H1 (cell line): Measurements from ENCODE around the gene SKIC8. TPM values are rescaled to one million over a fixed set of nuclear protein-coding genes. Genes with fewer than 3 reads are reported as not detected.

Source experiments
- CTCF ChIA-PET: fragments of 300-600 bp; sonication (Branson Sonifier 250); formaldehyde crosslinking; loops from one replicate; lab custom pipeline; 2021; ENCODE audit not compliant: partially characterized antibody; lab: Charles Lee
- POLR2A ChIA-PET: fragments of 300-600 bp; sonication (Branson Sonifier 250); formaldehyde crosslinking; loops from one replicate; lab custom pipeline; 2021; ENCODE audit warnings: inconsistent platforms; ENCODE audit not compliant: partially characterized antibody; lab: Charles Lee
- DNase-seq, 2 experiments: peaks; one replicate each; pipeline versions ENCODE4 v3.0.0 to v3.0.0-alpha.2; 2010 to 2022; ENCODE audit warnings: low spot score in 2 of 2, low read depth in 1 of 2, mixed read lengths in 1 of 2
- FAIRE-seq: peaks from 2 replicates; lab custom pipeline; 2011; peaks lifted over from hg19 to GRCh38; lab: Jason Lieb, UNC
- H2AFZ ChIP-seq: 2 replicates; pipeline ENCODE4 v1.8.1; 2012; ENCODE audit warnings: low read length, inconsistent platforms
- H2AK5ac ChIP-seq: 2 replicates; pipeline ENCODE4 v1.6.1; 2013; ENCODE audit warnings: low read depth, low read length
- H2BK120ac ChIP-seq: replicated peaks from 2 replicates; pipeline ENCODE3; 2013; ENCODE audit warnings: low read depth, low read length, inconsistent platforms
- H2BK12ac ChIP-seq: 2 replicates; pipeline ENCODE4 v1.6.1; 2013; ENCODE audit warnings: low read depth, low read length
- H2BK15ac ChIP-seq: 2 replicates; pipeline ENCODE4 v1.6.1; 2013; ENCODE audit warnings: low read length
- H2BK20ac ChIP-seq: 2 replicates; pipeline ENCODE4 v1.6.1; 2013; ENCODE audit warnings: low read length
- H2BK5ac ChIP-seq: 2 replicates; pipeline ENCODE4 v1.6.1; 2013; ENCODE audit warnings: low read depth, low read length
- H3K14ac ChIP-seq: 2 replicates; pipeline ENCODE4 v1.6.1; 2013; ENCODE audit warnings: inconsistent platforms; ENCODE audit not compliant: insufficient read length
- H3K18ac ChIP-seq: 2 replicates; pipeline ENCODE4 v1.6.1; 2013; ENCODE audit warnings: low read length; ENCODE audit errors: extremely low read depth
- H3K23ac ChIP-seq: 2 replicates; pipeline ENCODE4 v1.6.1; 2013; ENCODE audit warnings: inconsistent platforms; ENCODE audit not compliant: insufficient read length
- H3K23me2 ChIP-seq: 2 replicates; pipeline ENCODE4 v1.6.1; 2013; ENCODE audit warnings: low read depth, low read length
- H3K27ac ChIP-seq: 2 replicates; pipeline ENCODE4 v1.6.1; 2011; ENCODE audit warnings: low read depth, low read length, inconsistent platforms
- H3K27me3 ChIP-seq, 4 experiments: replicated peaks in 1 of 4; 1 replicate in 1 of 4; 2 replicates in 3 of 4; pipeline versions ENCODE4 v1.6.1 to v1.8.1; 2011 to 2013; ENCODE audit warnings: low read length in 3 of 4, mild to moderate bottlenecking in 3 of 4, inconsistent platforms in 2 of 4, mixed read lengths in 2 of 4, moderate library complexity in 1 of 4; ENCODE audit not compliant: control insufficient read depth in 3 of 4, insufficient read depth in 3 of 4; ENCODE audit errors: extremely low read depth in 1 of 4
- H3K36me3 ChIP-seq, 4 experiments: 2 replicates each; pipeline versions ENCODE4 v1.6.1 to v1.8.1; 2011 to 2013; ENCODE audit warnings: mild to moderate bottlenecking in 4 of 4, low read length in 3 of 4, moderate library complexity in 2 of 4, control low read depth in 1 of 4, inconsistent platforms in 1 of 4; ENCODE audit not compliant: insufficient read depth in 4 of 4, control insufficient read depth in 2 of 4
- H3K4ac ChIP-seq: replicated peaks from 2 replicates; pipeline ENCODE3; 2013; ENCODE audit warnings: low read length, low read depth, mixed read lengths, inconsistent platforms; ENCODE audit not compliant: insufficient read length
- H3K4me1 ChIP-seq, 4 experiments: replicated peaks in 1 of 4; 1 replicate in 1 of 4; 2 replicates in 3 of 4; pipeline versions ENCODE4 v1.6.1 to v1.8.1; 2011 to 2013; ENCODE audit warnings: low read length in 3 of 4, inconsistent platforms in 2 of 4, mixed read lengths in 1 of 4; ENCODE audit not compliant: insufficient read depth in 4 of 4, control insufficient read depth in 3 of 4
- H3K4me2 ChIP-seq, 2 experiments: 2 replicates each; pipeline versions ENCODE4 v1.6.1 to v1.8.1; 2011 to 2013; ENCODE audit warnings: low read depth in 2 of 2, low read length in 2 of 2, control low read depth in 1 of 2, inconsistent platforms in 1 of 2, mild to moderate bottlenecking in 1 of 2; ENCODE audit not compliant: insufficient read depth in 1 of 2
- H3K4me3 ChIP-seq, 4 experiments: fragments of 200-600, 300-600 bp in 1 of 4; sonication (generic), shearing (Covaris generic), sonication (Bioruptor Twin) in 1 of 4; 2 replicates each; pipeline versions ENCODE4 v1.5.1 to v1.8.1; 2011 to 2016; ENCODE audit warnings: low read length in 4 of 4, low read depth in 3 of 4, control low read depth in 2 of 4, inconsistent platforms in 2 of 4, mild to moderate bottlenecking in 2 of 4, mixed read lengths in 1 of 4, moderate library complexity in 1 of 4; ENCODE audit not compliant: insufficient read depth in 2 of 4; ENCODE audit errors: extremely low read depth in 1 of 4
- H3K56ac ChIP-seq: replicated peaks from 2 replicates; pipeline ENCODE3; 2013; ENCODE audit warnings: low read depth, mild to moderate bottlenecking, mixed read lengths, low read length, inconsistent platforms; ENCODE audit not compliant: insufficient read length
- H3K79me1 ChIP-seq: 2 replicates; pipeline ENCODE4 v1.6.1; 2013; ENCODE audit warnings: low read depth, low read length, control low read depth
- H3K79me2 ChIP-seq, 2 experiments: 2 replicates each; pipeline versions ENCODE4 v1.6.1 to v1.8.1; 2012 to 2013; ENCODE audit warnings: low read length in 2 of 2, mild to moderate bottlenecking in 2 of 2, inconsistent platforms in 1 of 2; ENCODE audit not compliant: insufficient read depth in 2 of 2, control insufficient read depth in 1 of 2
- H3K9ac ChIP-seq, 4 experiments: replicated peaks in 1 of 4; 1 replicate in 1 of 4; 2 replicates in 3 of 4; pipeline versions ENCODE4 v1.6.1 to v1.8.1; 2011 to 2013; ENCODE audit warnings: low read depth in 3 of 4, low read length in 3 of 4, control low read depth in 2 of 4, mild to moderate bottlenecking in 2 of 4, moderate library complexity in 2 of 4, inconsistent platforms in 1 of 4; ENCODE audit errors: extremely low read depth in 1 of 4
- H3K9me3 ChIP-seq, 2 experiments: 2 replicates each; pipeline versions ENCODE4 v1.6.1 to v1.8.1; 2012 to 2013; ENCODE audit warnings: mild to moderate bottlenecking in 2 of 2, moderate library complexity in 2 of 2, control low read depth in 1 of 2, inconsistent platforms in 1 of 2, low read depth in 1 of 2, low read length in 1 of 2, mixed read lengths in 1 of 2; ENCODE audit not compliant: insufficient read depth in 2 of 2
- H4K20me1 ChIP-seq, 2 experiments: replicated peaks in 1 of 2; 2 replicates each; pipeline versions ENCODE3 to v1.8.1; 2011 to 2013; ENCODE audit warnings: inconsistent platforms in 2 of 2, low read length in 2 of 2, mild to moderate bottlenecking in 1 of 2; ENCODE audit not compliant: insufficient read depth in 2 of 2, control insufficient read depth in 1 of 2
- H4K5ac ChIP-seq: 2 replicates; pipeline ENCODE4 v1.6.1; 2013; ENCODE audit warnings: low read length, low read depth, mixed read lengths, inconsistent platforms; ENCODE audit not compliant: insufficient read length
- H4K8ac ChIP-seq: 2 replicates; pipeline ENCODE4 v1.8.0; 2013; ENCODE audit warnings: mild to moderate bottlenecking, moderate library complexity, low read length, inconsistent platforms; ENCODE audit not compliant: insufficient read depth; ENCODE audit errors: extremely low read depth
- H4K91ac ChIP-seq: replicated peaks from 2 replicates; pipeline ENCODE3; 2013; ENCODE audit warnings: low read length, mixed read lengths, inconsistent platforms; ENCODE audit not compliant: insufficient read length
- FOSL1 ChIP-seq: IDR thresholded peaks from 2 replicates; pipeline ENCODE4 v1.6.1; 2011; ENCODE audit warnings: mild to moderate bottlenecking, low read depth, low read length, moderate library complexity; ENCODE audit not compliant: insufficient read depth
- PHF8 ChIP-seq: fragments of 200-600 bp; sonication (generic); conservative IDR thresholded peaks from 2 replicates; pipeline ENCODE4 v1.7.1; 2012; ENCODE audit warnings: low read depth, mild to moderate bottlenecking, inconsistent platforms, low read length, moderate library complexity
- SP4 ChIP-seq: IDR thresholded peaks from 2 replicates; pipeline ENCODE4 v1.6.1; 2012; ENCODE audit warnings: low read length, inconsistent platforms
- ZNF274 ChIP-seq: IDR thresholded peaks from 2 replicates; pipeline ENCODE4 v1.7.0; 2012; ENCODE audit warnings: low read length, borderline replicate concordance; ENCODE audit errors: extremely low read depth
- WGBS, 2 experiments: shearing (Covaris generic) in 1 of 2; methylation state at CpG; one replicate each; pipeline versions ENCODE4 v1.1.6 to v1.1.7; 2013 to 2015; ENCODE audit warnings: low lambda C conversion rate in 2 of 2, mixed read lengths in 2 of 2, inconsistent platforms in 1 of 2, low coverage in 1 of 2, missing lambda C conversion rate in 1 of 2; ENCODE audit not compliant: insufficient replicate concordance in 2 of 2, insufficient coverage in 1 of 2, insufficient read length in 1 of 2; ENCODE audit errors: extremely low coverage in 1 of 2, missing lambda C conversion rate in 1 of 2; 5-methylcytosine and 5-hydroxymethylcytosine counted together
- polyA plus RNA-seq, 7 experiments: library from polyadenylated mRNA; depleted of rRNA in 3 of 7; stranded (reverse) in 5 of 7; unstranded in 2 of 7; fragments of >200 nt in 5 of 7; fragments of 200-250 nt in 2 of 7; gene quantifications; 1 replicate in 5 of 7; 2 replicates in 1 of 7; 4 replicates in 1 of 7; pipeline versions ENCODE4 v1.2.1 to v1.2.3, GENCODE V29; 2011 to 2013; ENCODE audit warnings: missing spikeins in 2 of 7, mixed read lengths in 2 of 7
- total RNA-seq: library from RNA; stranded (reverse); fragmentation: NEBNext Ultra II Directional; extraction: Animal tissue kit (Norgen Biotek cat#: 25700); gene quantifications from 2 replicates; pipeline ENCODE4 v1.2.1, GENCODE V29; 2021
- TF ChIP-seq, protein P1 (sequence below), 3 experiments: IDR thresholded peaks; 1 replicate in 2 of 3; 2 replicates in 1 of 3; pipeline versions ENCODE4 v1.5.1 to v1.6.1; 2011; ENCODE audit warnings: low read length in 3 of 3, mild to moderate bottlenecking in 3 of 3, inconsistent platforms in 2 of 3, low read depth in 1 of 3, moderate library complexity in 1 of 3; ENCODE audit not compliant: insufficient read depth in 1 of 3; ENCODE audit errors: control extremely low read depth in 1 of 3

Gene SKIC8
- total and polyA plus RNA-seq, 2 of the 8 experiments (the other 6 are each of a cell fraction or from before 2014, with no cell fraction given) = 44.2 to 77.7 TPM

DNA sequence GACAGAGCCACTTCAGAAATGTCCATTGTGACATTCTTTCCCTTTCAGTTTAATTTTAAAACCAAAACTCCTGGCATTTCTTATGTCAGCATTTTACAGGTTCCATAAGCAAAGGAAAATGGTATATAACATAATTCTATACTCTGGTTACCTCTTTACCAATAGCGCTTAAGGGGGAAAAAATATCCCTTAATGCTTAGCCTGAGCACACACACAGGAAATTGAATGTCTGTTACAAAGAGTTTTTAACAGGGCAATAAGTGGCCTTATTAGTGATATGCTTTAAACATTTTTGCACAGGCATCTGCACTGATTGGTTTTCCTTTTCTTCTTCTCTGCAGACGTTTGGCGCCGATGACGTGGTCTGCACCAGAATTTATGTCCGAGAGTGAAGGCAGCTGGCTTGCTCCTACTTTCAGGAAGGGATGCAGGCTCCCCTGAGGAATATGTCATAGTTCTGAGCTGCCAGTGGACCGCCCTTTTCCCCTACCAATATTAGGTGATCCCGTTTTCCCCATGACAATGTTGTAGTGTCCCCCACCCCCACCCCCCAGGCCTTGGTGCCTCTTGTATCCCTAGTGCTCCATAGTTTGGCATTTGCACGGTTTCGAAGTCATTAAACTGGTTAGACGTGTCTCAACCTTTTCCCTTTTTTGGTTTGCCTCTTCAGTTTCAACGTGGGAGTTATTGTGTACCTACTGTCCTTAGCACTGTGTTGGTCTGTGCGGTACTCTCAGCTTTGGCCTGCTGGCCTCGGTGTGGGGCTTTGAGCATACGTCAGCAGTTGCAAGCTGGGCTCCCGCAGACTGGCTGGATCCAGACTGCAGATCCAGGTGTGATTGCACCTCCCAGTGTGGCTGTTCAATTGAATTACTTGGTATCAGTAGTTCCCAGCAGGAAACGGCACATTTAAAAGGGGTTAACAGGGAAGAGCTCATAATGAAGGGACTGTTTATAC is 48.5 kb upstream of the SKIC8 start:
- H4K20me1 ChIP-seq = no peaks in the 10 kb centered on the region
- no peak overlapping the region for H3K9ac ChIP-seq
- H2AK5ac ChIP-seq = no peak overlapping the region
- no peaks in the 10 kb centered on the region for H3K27me3 ChIP-seq
- H2BK5ac ChIP-seq = no peak overlapping the region; the same call in 1 of the 2 replicates
- no peak overlapping the region for H2BK20ac ChIP-seq
- no peak for TF ChIP-seq ZNF274
- TF ChIP-seq SP4 = no peak
- no peak for TF ChIP-seq PHF8
- TF ChIP-seq, protein P1, sequence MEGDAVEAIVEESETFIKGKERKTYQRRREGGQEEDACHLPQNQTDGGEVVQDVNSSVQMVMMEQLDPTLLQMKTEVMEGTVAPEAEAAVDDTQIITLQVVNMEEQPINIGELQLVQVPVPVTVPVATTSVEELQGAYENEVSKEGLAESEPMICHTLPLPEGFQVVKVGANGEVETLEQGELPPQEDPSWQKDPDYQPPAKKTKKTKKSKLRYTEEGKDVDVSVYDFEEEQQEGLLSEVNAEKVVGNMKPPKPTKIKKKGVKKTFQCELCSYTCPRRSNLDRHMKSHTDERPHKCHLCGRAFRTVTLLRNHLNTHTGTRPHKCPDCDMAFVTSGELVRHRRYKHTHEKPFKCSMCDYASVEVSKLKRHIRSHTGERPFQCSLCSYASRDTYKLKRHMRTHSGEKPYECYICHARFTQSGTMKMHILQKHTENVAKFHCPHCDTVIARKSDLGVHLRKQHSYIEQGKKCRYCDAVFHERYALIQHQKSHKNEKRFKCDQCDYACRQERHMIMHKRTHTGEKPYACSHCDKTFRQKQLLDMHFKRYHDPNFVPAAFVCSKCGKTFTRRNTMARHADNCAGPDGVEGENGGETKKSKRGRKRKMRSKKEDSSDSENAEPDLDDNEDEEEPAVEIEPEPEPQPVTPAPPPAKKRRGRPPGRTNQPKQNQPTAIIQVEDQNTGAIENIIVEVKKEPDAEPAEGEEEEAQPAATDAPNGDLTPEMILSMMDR (IDR thresholded peaks at IDR 0.05; ENCODE audit: control extremely low read depth in 1 of 3, insufficient read depth in 1 of 3, low read depth in 1 of 3, low read length in 3 of 3) = no peak
- TF ChIP-seq FOSL1 = no peak
- no peaks in the 10 kb centered on the region for H3K79me2 ChIP-seq
- no peaks in the 10 kb centered on the region for H3K79me1 ChIP-seq
- H3K4me2 ChIP-seq = no peak overlapping the region
- DNase-seq (no peak), FAIRE-seq (no peak)
- no peak overlapping the region for H3K4me3 ChIP-seq
- no peak overlapping the region for H4K5ac ChIP-seq
- H3K27ac ChIP-seq = no peak overlapping the region
- no peak overlapping the region for H2AFZ ChIP-seq
- H3K9me3 ChIP-seq = no peaks in the 10 kb centered on the region
- no peak overlapping the region for H3K4ac ChIP-seq
- no peak overlapping the region for H4K91ac ChIP-seq
- H3K4me1 ChIP-seq = peaks cover 0 to 3% (median 0%) of the 10 kb centered on the region in 4 experiments; a peak in 1 of 7 replicates
- ChIA-PET CTCF (interaction anchor here (1.5 to 2.0 kb wide), 4 partner anchors 31 to 75 kb away, joined by 3 to 6 read pairs (median 4); no protein-coding TSS in a partner anchor), POLR2A (interaction anchor here (0.7 to 1.5 kb wide), 4 partner anchors 14 to 57 kb away, joined by 3 to 5 read pairs (median 4); no protein-coding TSS in a partner anchor)
- H2BK120ac ChIP-seq = no peak overlapping the region
- no peak overlapping the region for H3K18ac ChIP-seq
- no peak overlapping the region for H4K8ac ChIP-seq
- WGBS, 2 experiments = 85% methylated on average over 17 of the region's 17 CpGs; no CpG with 5 or more reads in 1 of the 2 experiments
- no peak overlapping the region for H3K14ac ChIP-seq
- H3K23ac ChIP-seq = no peak overlapping the region
- no peak overlapping the region for H3K56ac ChIP-seq
- H3K36me3 ChIP-seq = peaks cover 7 to 53% (median 29%) of the 10 kb centered on the region in 4 experiments; a peak in 7 of 8 replicates
- H3K23me2 ChIP-seq = no peaks in the 10 kb centered on the region
- no peak overlapping the region for H2BK12ac ChIP-seq
- H2BK15ac ChIP-seq = no peak overlapping the region
